GM12878 (cell line): ENCODE data around the gene DYSF. TPM values are rescaled to one million over a fixed set of nuclear protein-coding genes. Genes with fewer than 3 reads are reported as not detected.

ENCODE experiments used
- ATAC-seq: fragments of 200-7000 bp; cut with Tn5 transposase; 3 replicates; pipeline ENCODE4 v1.9.1; 2020; ENCODE audit warnings: mild to moderate bottlenecking, moderate library complexity
- BruUV-seq: library from RNA; stranded (reverse); fragments of 400-500 nt; replicated peaks from 2 replicates; lab custom pipeline; 2021; lab: Mats Ljungman, UMichigan
- CTCF ChIA-PET: fragments of 300-600 bp; sonication (Branson Sonifier 250); formaldehyde crosslinking; extraction: SDS; loops from one replicate; lab custom pipeline; 2021; ENCODE audit warnings: inconsistent platforms; lab: Yijun Ruan, JAX
- POLR2A ChIA-PET: fragments of 350-600 bp; formaldehyde crosslinking; extraction: SDS; loops from one replicate; lab custom pipeline; 2021; ENCODE audit warnings: inconsistent platforms; lab: Charles Lee
- RAD21 ChIA-PET: fragments of 300-600 bp; sonication (Branson Sonifier 250); formaldehyde crosslinking; loops from one replicate; lab custom pipeline; 2023; ENCODE audit warnings: antibody characterized with exemption; ENCODE audit not compliant: unreplicated experiment; lab: Charles Lee
- SMC1A ChIA-PET: fragments of 300-600 bp; sonication (Branson Sonifier 250); formaldehyde crosslinking; loops from one replicate; lab custom pipeline; 2023; ENCODE audit not compliant: unreplicated experiment, uncharacterized antibody; lab: Charles Lee
- DNase-seq: peaks from one replicate; pipeline ENCODE4 v3.0.0-alpha.2; 2011; ENCODE audit warnings: low read depth, low spot score
- FAIRE-seq: peaks from 3 replicates; lab custom pipeline; 2011; peaks lifted over from hg19 to GRCh38; lab: Jason Lieb, UNC
- H2AFZ ChIP-seq: 2 replicates; pipeline ENCODE4 v1.6.0; 2011; ENCODE audit warnings: low read depth, low read length, control low read depth; ENCODE audit not compliant: control insufficient read depth
- H3K27ac ChIP-seq: 2 replicates; pipeline ENCODE4 v1.5.1; 2011; ENCODE audit warnings: control low read depth; ENCODE audit not compliant: control insufficient read depth, insufficient read depth
- H3K27me3 ChIP-seq, 2 experiments: replicated peaks in 1 of 2; 2 replicates each; pipeline versions ENCODE4 v1.6.0 to v1.6.1; 2011; ENCODE audit warnings: low read length in 1 of 2; ENCODE audit not compliant: control insufficient read depth in 2 of 2, insufficient read depth in 2 of 2
- H3K36me3 ChIP-seq, 2 experiments: 2 replicates each; pipeline ENCODE4 v1.5.1; 2011; ENCODE audit warnings: low read length in 1 of 2; ENCODE audit not compliant: control insufficient read depth in 2 of 2, insufficient read depth in 2 of 2
- H3K4me1 ChIP-seq: 2 replicates; pipeline ENCODE4 v1.6.1; 2011; ENCODE audit warnings: mild to moderate bottlenecking, low read length, moderate library complexity, mixed read lengths; ENCODE audit not compliant: control insufficient read depth, insufficient read depth
- H3K4me2 ChIP-seq: 2 replicates; pipeline ENCODE4 v1.6.0; 2011; ENCODE audit warnings: control low read depth; ENCODE audit not compliant: control insufficient read depth, insufficient read depth
- H3K4me3 ChIP-seq: fragments of 200-600 bp; sonication (generic); 2 replicates; pipeline ENCODE4 v1.5.1; 2016
- H3K79me2 ChIP-seq: 2 replicates; pipeline ENCODE4 v1.6.0; 2011; ENCODE audit warnings: low read length; ENCODE audit not compliant: control insufficient read depth, insufficient read depth
- H3K9ac ChIP-seq: 2 replicates; pipeline ENCODE4 v1.8.0; 2011; ENCODE audit warnings: low read length, control low read depth, mixed read lengths; ENCODE audit not compliant: control insufficient read depth, insufficient read depth
- H3K9me3 ChIP-seq: replicated peaks from 3 replicates; pipeline ENCODE4 v1.5.1; 2011; ENCODE audit warnings: mild to moderate bottlenecking, low read length; ENCODE audit not compliant: control insufficient read depth, insufficient read depth
- H4K20me1 ChIP-seq: 2 replicates; pipeline ENCODE4 v1.6.0; 2011; ENCODE audit not compliant: control insufficient read depth, insufficient read depth
- HDGF ChIP-seq: fragments of 450-650 bp; IDR thresholded peaks from 2 replicates; pipeline ENCODE4 v1.6.1; 2016; ENCODE audit warnings: antibody characterized with exemption
- SIX5 ChIP-seq: IDR thresholded peaks from 2 replicates; pipeline ENCODE4 v1.6.1; 2011; ENCODE audit warnings: mild to moderate bottlenecking, low read depth, low read length, moderate library complexity; ENCODE audit not compliant: severe bottlenecking
- SPI1 ChIP-seq: IDR thresholded peaks from 2 replicates; pipeline ENCODE4 v1.6.1; 2011; ENCODE audit warnings: low read depth, mild to moderate bottlenecking, low read length, moderate library complexity, borderline replicate concordance; ENCODE audit not compliant: insufficient read depth
- WGBS: methylation state at CpG from one replicate; pipeline ENCODE4 v1.1.6; 2016; ENCODE audit warnings: low lambda C conversion rate; ENCODE audit not compliant: insufficient replicate concordance, insufficient coverage; ENCODE audit errors: missing lambda C conversion rate; 5-methylcytosine and 5-hydroxymethylcytosine counted together
- in situ Hi-C: fragments of 300-500 bp; cut with MboI; formaldehyde crosslinking; loops from 9 replicates; pipeline ENCODE4 v1.14.3; 2018; ENCODE audit warnings: mixed read lengths
- intact Hi-C: fragments of 100-400 bp; cut with micrococcal nuclease; formaldehyde crosslinking; loops from one replicate; pipeline ENCODE4 v1.14.2; 2022; ENCODE audit not compliant: unreplicated experiment
- polyA plus RNA-seq, 11 experiments: library from polyadenylated mRNA; depleted of rRNA in 4 of 11; unstranded in 6 of 11; stranded (reverse) in 5 of 11; fragments of >200 nt; fragmentation: Nextera tagmentation in 4 of 11; fragmentation: Illumina TruSeq in 1 of 11; extraction: Ambion mirVana in 4 of 11; extraction: Trizol in 1 of 11; gene quantifications; 1 replicate in 1 of 11; 2 replicates in 10 of 11; pipeline versions ENCODE4 v1.2.1 to v1.2.3, GENCODE V29; 2011 to 2016; ENCODE audit warnings: inconsistent platforms in 2 of 11, missing spikeins in 2 of 11, low read depth in 1 of 11
- total RNA-seq, 4 experiments: library from RNA; depleted of rRNA in 3 of 4; stranded (reverse); fragments of >200 nt in 3 of 4; fragmentation: Illumina TruSeq in 1 of 4; extraction: Trizol in 1 of 4; gene quantifications; 2 replicates each; pipeline versions ENCODE4 v1.2.1 to v1.2.3, GENCODE V29; 2013 to 2021
- TF ChIP-seq, protein P1 (sequence below): IDR thresholded peaks from 2 replicates; pipeline ENCODE4 v1.6.1; 2012; ENCODE audit warnings: low read depth, low read length, improper control_type of control experiment

DYSF gene
- total and polyA plus RNA-seq, 10 of the 15 experiments (the other 5 are each of a cell fraction or from before 2014, with no cell fraction given), result under 0.01 to 0.15 (median 0.03) TPM; not detected in 7

DNA sequence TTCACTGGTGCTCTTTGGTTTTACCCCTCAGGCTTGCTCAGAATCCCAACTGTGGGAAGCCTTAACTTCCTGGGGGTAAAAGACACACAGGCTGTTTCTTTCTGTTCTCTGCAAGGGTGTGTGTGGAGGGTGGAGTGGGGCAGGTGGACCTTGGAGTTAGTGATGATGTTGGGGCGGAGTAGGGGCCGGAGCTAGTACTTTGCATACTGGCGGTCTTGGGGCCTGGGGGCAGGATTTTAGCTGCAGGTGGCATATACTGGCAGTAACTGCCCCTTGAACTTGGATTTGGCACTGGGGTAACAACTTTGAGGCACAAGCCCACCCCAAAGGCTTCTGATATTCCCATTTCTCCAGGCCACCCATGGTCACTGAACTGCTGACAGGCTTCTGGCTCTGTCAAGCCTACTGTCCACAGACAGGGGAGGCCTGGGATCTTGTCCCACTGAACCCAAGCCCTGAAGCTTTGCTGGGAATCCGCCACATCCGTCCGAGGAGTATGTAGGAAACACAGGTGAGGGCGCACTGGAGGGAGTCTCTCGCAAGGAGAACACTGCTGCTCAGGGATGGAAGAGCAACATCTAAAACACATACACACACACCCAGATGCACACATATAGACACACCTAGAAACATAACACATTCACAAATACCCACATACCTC is 258.9 kb downstream of the DYSF start:
- BruUV-seq, result no TSS peak
- no peak for FAIRE-seq
- intact Hi-C loops, result no loop called here

More for the DNA sequence above, 258.9 kb downstream of the DYSF start:
- no peak for TF ChIP-seq SIX5
- no peak for TF ChIP-seq SPI1
- TF ChIP-seq, protein P1, sequence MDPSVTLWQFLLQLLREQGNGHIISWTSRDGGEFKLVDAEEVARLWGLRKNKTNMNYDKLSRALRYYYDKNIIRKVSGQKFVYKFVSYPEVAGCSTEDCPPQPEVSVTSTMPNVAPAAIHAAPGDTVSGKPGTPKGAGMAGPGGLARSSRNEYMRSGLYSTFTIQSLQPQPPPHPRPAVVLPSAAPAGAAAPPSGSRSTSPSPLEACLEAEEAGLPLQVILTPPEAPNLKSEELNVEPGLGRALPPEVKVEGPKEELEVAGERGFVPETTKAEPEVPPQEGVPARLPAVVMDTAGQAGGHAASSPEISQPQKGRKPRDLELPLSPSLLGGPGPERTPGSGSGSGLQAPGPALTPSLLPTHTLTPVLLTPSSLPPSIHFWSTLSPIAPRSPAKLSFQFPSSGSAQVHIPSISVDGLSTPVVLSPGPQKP, result no peak
- TF ChIP-seq HDGF, result no peak
- no peaks in the 10 kb centered on the region for H3K4me1 ChIP-seq
- H3K4me3 ChIP-seq, result no peak overlapping the region
- ChIA-PET POLR2A (no interaction called here), RAD21 (no interaction called here), SMC1A (no interaction called here), CTCF (no interaction called here)
- DNase-seq, result no peak
- H3K27me3 ChIP-seq, result no peaks in the 10 kb centered on the region; a peak in 1 of 4 replicates
- H3K36me3 ChIP-seq, result no peaks in the 10 kb centered on the region
- ATAC-seq, result no peak
- no peak overlapping the region for H3K27ac ChIP-seq
- no peaks in the 10 kb centered on the region for H3K79me2 ChIP-seq
- no peaks in the 10 kb centered on the region for H3K9me3 ChIP-seq
- no peak overlapping the region for H3K9ac ChIP-seq
- in situ Hi-C loops, result no loop called here
- no peak overlapping the region for H2AFZ ChIP-seq
- WGBS, result 40% methylated on average over 8 of the region's 8 CpGs
- no peak overlapping the region for H3K4me2 ChIP-seq
- H4K20me1 ChIP-seq, result no peaks in the 10 kb centered on the region
